NCI-H748 treated with DMSO at 0.1 percent for 48 hours (cell line): ENCODE data around the gene SMAD3.
"Not testable (repeated sequence)": the region's sequence is repeated elsewhere in the genome, so short reads cannot be mapped to it uniquely, and the experiment has no call there.

Experiments
- DNase-seq: peaks from one replicate; lab custom pipeline; 2025; lab: John Stamatoyannopoulos, UW

Gene SMAD3

GRCh38 chr15:67110958-67111864 lies 45.8 kb downstream of the SMAD3 start:
- DNase-seq: no peak

DNA sequence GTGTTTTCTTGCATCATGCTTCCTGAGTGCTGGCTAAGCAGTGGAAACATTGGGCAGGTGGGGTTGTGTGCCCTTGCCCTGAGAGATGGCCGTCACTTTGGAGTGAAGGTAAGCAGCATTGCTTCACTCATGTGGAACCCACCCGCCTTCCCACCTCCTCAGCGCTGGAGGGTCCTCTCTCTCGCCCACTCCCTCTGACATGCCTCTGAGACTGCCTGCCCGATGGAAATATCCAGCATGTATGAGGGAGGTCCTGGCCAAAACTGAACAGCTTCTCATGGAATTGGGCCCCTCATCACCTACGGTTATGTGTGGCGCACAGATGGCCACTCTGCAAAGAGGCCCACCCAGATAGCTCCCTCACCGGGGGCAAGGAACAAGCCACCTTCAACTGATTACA lies 48.6 kb downstream of the SMAD3 start:
- DNase-seq: no peak

GRCh38 chr15:67114846-67115585 lies 49.6 kb downstream of the SMAD3 start:
- no peak for DNase-seq

- DNase-seq: no peak
Measured at GRCh38 chr15:67115586-67115969, 50.2 kb downstream of the SMAD3 start.

GRCh38 chr15:67116742-67117141 lies 51.3 kb downstream of the SMAD3 start:
- no peak for DNase-seq

GRCh38 chr15:67117370-67117769 lies 52.0 kb downstream of the SMAD3 start:
- DNase-seq: no peak

GRCh38 chr15:67118808-67119207 lies 53.4 kb downstream of the SMAD3 start:
- DNase-seq: no peak

- no peak for DNase-seq
Measured at GRCh38 chr15:67119238-67119846, 53.9 kb downstream of the SMAD3 start.

DNA sequence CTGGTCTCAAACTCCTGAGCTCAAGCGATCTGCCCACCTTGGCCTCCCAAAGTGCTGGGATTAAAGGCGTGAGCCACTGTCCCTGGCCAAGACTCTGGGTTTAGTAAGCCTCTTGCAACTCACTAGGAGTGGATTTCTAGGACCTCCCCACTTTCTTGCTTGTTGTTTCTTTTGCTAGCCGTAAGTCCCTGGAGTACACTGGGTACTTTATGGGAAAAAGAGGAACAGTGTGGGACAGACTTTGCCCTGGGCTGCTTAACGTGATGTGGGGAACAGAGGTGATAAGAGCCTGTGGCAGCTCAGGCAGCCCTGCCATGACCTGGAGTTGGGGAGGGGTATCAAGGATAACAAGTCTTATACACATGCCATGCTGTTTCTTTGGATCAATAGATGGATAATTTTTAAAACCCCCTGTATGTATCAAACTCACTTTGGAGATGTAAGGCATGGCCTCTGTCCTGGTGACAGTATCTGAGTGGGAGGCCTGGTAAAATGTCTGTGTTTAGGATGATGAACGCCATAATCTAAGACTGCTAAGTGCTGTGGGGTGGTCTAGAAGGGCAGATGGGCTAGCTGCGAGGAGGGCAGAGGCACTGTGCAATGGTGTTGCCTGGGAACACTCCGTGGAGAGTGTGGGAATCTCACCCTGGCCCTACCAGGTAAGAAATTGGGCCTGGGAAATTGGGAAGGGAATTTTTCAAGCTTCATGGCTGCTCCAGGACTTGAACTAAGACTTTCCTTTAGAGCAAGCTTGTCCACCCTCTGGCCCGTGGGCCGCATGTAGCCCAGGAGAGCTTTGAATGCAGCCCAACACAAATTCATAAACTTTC lies 54.8 kb downstream of the SMAD3 start:
- no peak for DNase-seq

DNA sequence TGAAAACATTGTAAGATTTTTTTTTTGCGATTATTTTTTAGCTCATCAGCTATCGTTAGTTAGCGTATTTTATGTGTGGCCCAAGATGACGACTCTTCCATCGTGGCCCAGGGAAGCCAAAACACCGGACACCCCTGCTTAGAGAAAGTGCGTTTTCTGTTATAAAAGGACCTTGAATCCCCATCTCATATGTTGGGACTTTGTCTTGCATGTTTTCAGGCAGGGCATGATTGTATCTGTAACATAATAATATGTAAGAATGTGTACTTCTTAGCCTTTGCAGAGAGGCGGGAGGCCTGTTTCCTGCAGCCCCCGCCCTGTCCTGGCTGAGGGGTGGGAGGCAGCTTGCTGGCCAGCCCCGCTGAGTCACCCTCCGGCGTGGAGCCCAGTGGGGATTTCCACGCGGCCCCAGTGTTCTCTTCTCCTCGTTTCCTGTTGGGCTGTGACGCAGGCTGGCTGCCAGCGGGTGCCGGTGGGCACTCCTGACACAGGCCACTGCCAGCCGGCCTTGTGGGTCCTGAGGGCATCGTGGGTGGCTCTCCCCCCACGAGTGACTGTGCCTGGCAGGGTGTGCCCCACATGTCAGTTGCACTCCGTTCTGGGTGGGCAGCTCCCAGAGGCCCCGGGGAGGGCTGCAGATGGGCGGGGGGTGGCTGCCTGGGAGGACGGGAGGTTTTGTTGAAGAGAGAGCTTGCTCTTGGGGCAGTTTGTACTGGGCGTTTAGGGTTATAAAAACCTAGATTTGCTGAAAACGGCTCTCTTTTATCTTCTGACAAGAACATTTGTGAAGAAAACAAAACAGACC lies 55.6 kb downstream of the SMAD3 start:
- no peak for DNase-seq

DNA sequence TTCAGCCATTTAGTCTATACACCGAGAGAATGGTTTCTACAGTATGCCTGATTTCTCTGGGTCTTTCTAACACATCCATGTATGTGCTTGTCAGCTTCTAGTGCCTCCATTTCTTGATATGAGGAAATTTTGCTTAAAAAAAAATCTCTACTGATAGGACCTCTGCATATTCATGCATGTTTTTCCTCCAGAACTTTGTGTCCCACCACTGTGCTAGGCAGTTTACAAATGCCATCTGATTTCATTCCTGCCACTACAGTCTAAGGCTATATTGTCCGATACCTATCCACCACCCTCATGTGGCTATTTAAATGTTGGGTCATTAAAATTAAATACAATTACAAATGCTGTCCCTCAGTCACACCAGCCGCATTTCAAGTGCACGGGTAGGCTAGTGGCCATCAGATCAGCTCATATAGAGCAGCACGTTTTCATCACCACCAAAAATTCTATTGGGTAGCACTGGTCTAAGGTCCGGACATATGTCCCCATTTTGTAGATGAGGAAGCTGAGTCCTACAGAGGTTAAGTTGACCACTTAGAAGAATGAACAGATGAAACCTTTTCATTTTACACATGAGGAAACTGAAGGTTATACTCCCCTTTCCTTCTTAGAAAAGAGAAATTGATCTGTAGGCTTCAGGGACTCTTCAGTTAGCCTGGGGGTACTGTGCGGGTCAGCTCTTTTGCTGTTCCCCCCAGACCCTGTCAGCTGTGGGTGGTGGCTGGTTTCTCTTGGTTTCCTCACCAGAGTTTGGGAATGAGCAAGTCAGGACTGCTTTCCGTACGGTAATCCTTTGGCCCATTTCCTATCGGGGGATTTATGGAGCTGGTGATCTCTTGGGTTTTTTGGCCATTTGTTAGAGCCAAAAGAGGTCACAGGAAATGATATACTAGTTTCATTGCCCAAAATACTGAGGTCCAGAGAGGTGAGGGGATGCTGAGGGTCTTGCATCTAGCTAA lies 56.5 kb downstream of the SMAD3 start:
- DNase-seq: no peak

DNA sequence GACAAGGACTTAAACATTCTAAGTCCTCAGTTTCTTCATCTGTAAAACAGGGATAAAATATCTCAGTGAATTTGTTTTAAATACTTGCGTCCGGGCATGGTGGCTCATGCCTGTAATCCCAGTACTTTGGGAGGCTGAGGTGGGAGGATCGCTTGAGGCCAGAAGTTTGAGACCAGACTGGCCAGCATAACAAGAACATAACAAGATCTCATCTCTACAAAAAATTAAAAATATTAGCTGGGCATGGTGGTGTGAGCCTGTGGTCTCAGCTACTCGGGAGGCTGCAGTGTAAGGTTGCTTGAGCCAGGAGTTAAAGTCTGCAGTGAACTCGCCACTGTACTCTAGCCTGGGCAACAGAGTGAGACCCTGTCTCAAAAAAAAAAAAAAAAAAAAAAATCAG lies 57.4 kb downstream of the SMAD3 start:
- not testable (repeated sequence) for DNase-seq

DNA sequence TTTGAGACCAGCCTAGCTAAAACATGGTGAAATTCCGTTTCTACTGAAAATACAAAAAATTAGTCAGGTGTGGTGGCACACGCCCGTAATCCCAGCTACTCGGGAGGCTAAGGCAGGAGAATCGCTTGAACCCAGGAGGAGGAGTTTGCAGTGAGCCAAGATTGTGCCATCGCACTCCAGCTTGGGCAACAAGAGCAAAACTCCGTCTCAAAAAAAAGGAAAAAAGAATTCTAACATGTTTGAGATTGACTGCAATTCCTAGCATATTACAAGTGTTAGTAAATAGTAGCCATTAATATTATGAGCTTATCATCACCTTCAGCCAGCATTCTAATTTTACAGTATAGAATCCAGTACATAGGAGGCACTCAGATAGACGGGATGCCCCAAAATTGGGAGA lies 57.9 kb downstream of the SMAD3 start:
- DNase-seq: not testable (repeated sequence)

DNA sequence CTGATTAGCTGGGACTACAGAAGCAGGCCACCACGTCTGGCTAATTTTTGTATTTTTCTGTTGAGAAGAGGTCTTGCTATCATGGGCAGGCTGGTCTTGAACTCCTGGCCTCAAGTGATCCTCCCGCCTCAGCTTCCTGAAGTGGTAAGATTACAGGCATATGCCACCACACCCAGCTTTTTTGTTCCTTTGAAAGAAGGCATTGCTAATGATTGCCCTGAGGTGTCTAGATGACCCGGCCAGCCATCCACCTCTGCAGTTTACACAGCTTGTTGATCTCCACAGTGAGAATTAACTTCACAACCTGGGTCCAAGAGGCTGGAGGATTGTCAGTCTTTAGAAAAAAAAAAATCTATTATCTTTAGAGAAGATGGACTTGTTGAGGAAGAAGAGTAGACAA lies 58.7 kb downstream of the SMAD3 start:
- no peak for DNase-seq

GRCh38 chr15:67124911-67125588 lies 59.6 kb downstream of the SMAD3 start:
- no peak for DNase-seq

GRCh38 chr15:67125589-67126502 lies 60.4 kb downstream of the SMAD3 start:
- DNase-seq: no peak

DNA sequence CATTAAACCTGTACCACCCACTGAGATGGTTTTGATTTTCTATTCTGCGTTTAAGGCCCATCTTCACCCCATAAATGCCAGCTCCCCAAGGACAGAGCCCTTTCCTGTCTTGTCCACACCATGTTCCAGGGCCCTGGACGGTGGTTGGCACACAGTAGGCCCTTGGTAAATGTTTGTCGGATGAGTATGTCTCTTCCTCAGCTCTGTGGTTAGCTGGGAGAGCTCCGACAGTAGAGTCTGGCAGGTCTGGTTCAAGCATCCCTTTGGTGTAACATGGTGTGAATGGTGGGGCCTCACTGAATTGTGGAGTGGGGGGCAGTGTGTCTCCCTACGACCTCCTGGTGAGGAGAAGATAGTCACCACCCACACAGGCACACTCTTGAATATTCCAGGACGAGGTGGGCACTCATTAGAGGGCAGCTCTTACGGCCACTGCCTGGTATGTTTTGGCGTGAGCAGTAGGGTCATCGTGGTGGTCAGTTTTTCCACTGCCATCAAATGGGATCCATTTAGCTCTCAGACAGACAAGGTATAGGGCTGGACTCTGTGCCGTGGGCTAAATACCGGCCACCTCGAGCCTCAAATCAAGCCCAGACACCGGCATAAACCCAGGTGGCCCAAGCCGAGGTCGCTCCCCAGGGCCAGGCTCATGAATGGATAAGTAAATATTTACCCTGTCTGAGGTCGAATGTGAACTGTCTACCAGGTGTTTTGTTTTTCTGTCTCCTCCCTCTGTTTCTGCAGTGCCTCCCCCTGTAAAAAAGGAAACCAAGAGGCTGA lies 61.3 kb downstream of the SMAD3 start:
- DNase-seq: peak; percentile 43

- no peak for DNase-seq
Measured at GRCh38 chr15:67127331-67127664, 61.9 kb downstream of the SMAD3 start.
